NCI-H128 (cell line): ENCODE measurements around the gene OR6S1.
"Not testable (repeated sequence)": the region's sequence is repeated elsewhere in the genome, so short reads cannot be mapped to it uniquely, and the experiment has no call there.

Experiments
- DNase-seq: peaks from one replicate; lab custom pipeline; 2025; ENCODE audit not compliant: unreplicated experiment; lab: John Stamatoyannopoulos, UW

Gene OR6S1

GRCh38 chr14:20671597-20672283 lies 30.2 kb upstream of the OR6S1 start:
- no peak for DNase-seq

- DNase-seq = no peak
These were observed 27.5 kb upstream of the OR6S1 start for GRCh38 chr14:20668969-20669368.

DNA sequence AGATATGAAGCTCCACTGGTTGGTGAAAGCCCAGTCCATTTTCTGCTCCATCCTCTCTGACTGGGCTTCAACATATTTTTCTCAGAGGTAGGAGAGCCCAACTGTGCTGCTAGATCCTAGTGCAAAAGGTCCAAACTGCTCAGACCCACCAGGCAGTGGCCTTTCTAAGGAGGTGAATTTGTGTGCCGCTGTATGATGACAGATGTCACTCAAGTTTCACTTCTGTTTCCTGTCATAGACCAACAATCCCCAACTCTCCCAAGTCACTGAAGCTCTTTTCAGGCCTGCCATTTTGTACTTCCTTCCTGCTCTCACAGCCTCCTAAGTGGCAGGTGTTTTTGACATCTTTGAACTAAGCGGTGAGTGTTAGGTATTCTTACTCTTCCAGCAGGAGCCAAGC lies 26.5 kb upstream of the OR6S1 start:
- no peak for DNase-seq

DNA sequence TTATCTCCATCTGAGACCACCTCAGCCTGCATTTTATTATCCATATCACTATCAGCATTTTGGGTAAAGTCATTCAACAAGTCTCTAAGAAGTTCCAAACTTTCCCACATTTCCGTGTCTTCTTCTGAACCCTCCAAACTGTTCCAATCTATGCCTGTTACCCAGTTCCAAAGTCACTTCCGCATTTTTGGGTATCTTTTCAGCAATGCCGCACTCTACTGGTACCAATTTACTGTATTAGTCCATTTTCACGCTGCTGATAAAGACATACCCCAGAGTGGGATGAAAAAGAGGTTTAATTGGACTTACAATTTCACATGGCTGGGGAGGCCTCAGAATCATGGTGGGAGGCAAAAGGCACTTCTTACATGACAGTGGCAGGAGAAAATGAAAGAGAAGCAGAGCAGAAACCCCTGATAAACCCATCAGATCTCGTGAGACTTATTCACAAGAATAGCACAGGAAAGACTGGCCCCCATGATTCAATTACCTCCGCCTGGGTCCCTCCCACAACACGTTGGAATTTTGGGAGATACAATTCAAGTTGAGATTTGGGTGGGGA lies 25.0 kb upstream of the OR6S1 start:
- not testable (repeated sequence) for DNase-seq

GRCh38 chr14:20662968-20663732 lies 21.7 kb upstream of the OR6S1 start:
- DNase-seq = no peak

GRCh38 chr14:20661197-20661596 lies 19.7 kb upstream of the OR6S1 start:
- no peak for DNase-seq

DNA sequence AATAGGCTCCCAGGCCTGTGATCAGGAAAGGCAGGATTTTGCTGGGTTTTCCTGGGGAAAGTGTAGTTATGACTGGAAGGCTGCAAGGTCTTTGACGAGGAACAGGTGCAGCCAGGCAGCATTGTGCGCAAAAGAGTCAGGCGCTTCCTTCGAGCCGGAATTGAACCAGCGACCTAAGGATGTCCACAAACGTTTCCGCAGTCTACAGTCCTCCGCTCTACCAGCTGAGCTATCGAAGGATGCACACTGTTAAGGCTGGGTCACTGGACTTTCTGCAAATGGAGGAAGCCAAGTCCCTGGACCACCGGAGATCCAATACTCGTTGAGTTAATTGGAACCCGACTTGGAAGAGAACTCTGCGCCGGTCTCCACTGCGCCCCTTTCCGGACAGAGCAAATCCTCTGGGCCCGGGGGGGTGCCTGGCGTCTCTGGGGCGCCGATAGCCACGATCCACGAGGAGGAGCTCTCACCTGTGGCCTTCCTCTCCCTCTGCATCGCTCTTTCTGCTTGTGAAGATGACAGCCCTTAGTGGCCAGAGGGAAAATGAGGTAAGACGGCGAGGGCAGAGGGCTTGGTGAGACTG lies 18.4 kb upstream of the OR6S1 start:
- no peak for DNase-seq

DNA sequence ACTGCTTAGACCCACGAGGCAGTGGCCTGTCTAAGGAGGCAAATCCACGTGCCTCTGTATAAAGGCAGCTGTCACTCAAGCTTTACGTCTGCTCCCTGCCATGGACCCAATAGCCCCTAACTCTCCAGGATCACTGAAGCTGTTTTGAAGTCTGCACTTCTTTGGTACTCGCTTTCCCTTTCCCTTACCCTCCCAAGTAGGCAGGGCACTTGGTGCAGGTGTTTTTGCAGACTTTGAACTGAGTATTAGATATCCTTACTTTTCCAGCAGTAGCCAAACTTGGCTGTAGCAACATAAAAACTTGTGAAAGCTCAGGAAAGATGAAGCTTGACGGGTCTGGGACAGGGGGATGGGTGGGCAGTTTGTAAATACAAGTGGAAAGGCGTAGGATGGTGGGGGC lies 17.8 kb upstream of the OR6S1 start:
- DNase-seq = no peak

DNA sequence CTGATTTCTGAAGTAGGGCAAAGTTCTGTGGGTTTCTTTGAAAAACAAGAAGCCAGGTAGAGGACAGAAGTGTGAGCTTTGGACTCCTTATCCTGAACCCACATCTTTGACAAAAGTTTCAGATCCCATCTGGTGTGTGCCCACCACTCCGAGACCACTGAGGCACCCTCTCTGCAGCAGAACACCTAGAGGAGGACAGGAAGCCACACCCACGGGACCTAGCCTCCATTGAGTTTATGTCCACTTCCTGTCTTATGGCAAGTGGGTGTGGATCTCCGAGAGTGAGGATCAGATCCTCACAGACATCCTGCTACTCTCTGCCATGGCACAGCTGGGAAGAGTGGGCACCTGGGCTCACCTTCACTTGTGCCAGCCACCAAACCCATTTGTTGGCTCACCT lies 16.8 kb upstream of the OR6S1 start:
- no peak for DNase-seq

- no peak for DNase-seq
These were observed 16.0 kb upstream of the OR6S1 start for GRCh38 chr14:20657216-20658211.

GRCh38 chr14:20656274-20656673 lies 14.8 kb upstream of the OR6S1 start:
- no peak for DNase-seq

GRCh38 chr14:20655851-20656250 lies 14.4 kb upstream of the OR6S1 start:
- DNase-seq = no peak

DNA sequence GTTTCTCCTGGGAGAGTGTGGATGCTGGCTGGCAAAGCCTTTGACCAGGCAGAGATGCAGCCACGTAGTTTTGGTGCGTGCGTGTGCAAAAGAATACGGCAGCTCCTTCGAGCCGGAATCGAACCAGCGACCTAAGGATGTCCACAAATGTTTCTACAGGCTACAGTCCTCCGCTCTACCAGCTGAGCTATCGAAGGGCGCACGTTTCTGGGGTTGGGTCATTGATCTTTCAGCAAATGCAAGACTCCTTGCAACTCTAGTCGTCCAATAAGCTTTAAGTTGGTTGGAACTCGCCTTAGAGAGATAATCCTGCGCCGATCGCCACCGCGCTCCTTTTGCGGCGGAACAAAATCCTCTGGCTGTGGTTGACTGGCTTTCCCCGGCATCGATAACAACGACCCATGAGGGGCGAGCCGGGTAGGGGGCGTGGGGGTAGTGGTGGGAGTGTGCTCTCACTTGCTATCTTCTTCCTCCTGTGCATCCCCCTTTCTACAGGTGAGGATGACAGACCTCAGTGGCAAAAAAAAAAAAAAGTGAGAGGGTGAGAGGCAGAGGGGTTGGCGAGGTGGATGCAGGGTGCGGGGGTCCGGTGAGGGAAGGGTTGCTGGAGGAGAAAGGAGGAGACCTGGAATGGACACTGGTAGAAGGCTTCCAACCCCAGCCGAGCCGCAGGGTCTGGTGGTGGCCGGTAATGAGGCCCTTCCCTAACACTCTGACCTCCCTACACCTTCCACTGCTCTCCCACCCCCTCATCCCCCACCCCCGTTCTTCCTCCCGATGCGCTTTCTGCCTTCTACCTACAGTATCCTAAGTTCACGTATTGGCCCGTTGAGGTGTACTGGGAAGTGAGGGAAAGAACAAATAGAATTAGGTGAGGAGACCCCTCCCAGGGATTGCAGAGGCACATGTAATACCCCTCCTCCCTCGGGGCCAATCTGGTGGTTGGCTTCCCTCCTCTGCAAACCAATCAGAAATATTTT lies 11.8 kb upstream of the OR6S1 start:
- no peak for DNase-seq

DNA sequence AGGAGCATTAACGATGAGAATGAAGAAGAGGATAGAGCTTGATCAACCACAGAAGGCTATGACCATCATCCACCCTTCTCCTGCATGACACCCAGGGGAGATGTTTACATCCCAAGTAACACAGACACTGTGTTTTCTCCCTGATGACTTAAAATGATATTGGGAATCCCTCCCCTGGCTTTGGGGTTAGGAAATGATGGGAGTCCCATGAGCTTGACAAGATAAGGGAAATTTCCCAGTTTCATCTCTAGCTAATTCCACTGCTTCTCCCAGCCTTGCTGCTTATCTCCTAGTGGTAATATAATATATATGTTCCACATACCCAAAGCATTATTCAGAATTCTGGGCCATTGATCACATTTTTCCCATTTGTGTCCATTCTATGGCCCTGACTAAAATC lies 4.0 kb upstream of the OR6S1 start:
- DNase-seq = no peak

GRCh38 chr14:20644520-20644919 lies 3.0 kb upstream of the OR6S1 start:
- no peak for DNase-seq

DNA sequence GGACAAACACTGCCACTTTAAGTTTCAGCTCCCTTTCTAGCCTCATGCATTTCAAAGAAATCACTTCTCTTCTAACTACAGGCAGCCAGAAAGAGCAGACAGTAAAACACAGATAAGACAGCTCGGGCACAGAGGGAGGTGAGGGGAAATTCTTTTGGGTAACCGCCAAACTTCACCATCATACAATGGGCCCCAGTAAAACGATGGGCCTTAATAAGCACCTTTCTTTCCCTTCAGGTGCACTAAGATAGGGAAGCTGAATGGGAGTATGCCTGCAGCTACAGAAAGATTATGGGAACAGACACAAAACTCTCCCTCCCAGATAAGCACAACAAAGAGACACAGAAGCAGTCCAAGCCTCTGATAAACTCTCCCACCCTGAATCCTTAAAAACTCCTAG lies 1.3 kb upstream of the OR6S1 start:
- DNase-seq = not testable (repeated sequence)

DNA sequence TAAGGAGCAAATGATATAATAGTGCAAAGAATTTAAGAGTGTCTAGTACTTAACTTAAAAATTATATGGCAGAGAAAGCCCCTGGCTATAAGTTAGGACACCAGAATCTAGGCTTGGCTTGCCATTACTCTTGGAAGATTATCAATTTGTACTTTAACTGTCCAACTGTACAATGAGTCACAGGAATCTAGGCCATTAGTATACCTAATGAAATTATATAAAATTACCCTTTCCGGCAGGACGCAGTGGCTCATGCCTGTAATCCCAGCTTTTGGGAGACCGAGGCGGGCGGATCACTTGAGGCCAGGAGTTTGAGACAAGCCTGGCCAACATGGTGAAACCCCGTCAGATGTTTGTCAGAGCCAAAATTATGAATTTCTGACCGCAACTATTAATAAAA lies 691 bp upstream of the OR6S1 start:
- DNase-seq = no peak

GRCh38 chr14:20632831-20633691 lies 8.4 kb downstream of the OR6S1 start:
- DNase-seq = no peak

DNA sequence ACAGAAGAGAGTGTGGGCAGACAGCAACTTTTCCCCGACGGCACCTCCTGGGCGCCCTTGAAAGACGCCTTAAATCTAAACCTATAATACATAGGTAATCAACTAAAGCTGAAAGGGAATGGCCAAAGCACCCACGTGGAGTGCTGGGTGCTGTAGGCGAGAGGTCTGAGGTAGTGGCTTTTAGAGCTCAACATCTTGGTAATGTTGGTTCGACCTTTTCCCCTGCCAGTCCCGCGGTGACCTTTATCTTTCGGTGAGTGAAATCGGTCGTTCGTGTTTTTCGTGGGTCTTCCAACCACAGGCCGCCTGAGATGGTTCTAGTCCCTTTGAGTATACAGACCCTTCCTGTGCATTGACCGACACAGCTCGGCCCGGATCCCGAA lies 9.1 kb downstream of the OR6S1 start:
- DNase-seq = no peak
